PFSK-1 (cell line): ENCODE measurements around the gene AKAP5.

Experiments
- FOXP2 ChIP-seq: optimal IDR thresholded peaks from 2 replicates; pipeline ENCODE3; 2011; ENCODE audit warnings: borderline replicate concordance, control low read depth, inconsistent platforms; ENCODE audit not compliant: insufficient read depth; ENCODE audit errors: extremely low read length, extremely low read depth
- POLR2AphosphoS5 ChIP-seq: IDR thresholded peaks from 2 replicates; pipeline ENCODE4 v1.6.1; 2012; ENCODE audit warnings: low read depth, mild to moderate bottlenecking, control low read depth, low read length, moderate library complexity
- SIN3A ChIP-seq: IDR thresholded peaks from 2 replicates; pipeline ENCODE4 v1.6.1; 2012; ENCODE audit warnings: mild to moderate bottlenecking, low read length, moderate library complexity, borderline replicate concordance; ENCODE audit not compliant: insufficient read depth
- TAF1 ChIP-seq: IDR thresholded peaks from 2 replicates; pipeline ENCODE4 v1.6.1; 2012; ENCODE audit warnings: low read length, control low read depth, borderline replicate concordance; ENCODE audit not compliant: insufficient read depth
- TF ChIP-seq, protein P1 (sequence below), 2 experiments: IDR thresholded peaks; 2 replicates each; pipeline versions ENCODE4 v1.6.1 to v1.8.0; 2011 to 2012; ENCODE audit warnings: low read depth in 2 of 2, low read length in 2 of 2, control low read depth in 1 of 2, inconsistent platforms in 1 of 2, mild to moderate bottlenecking in 1 of 2, moderate library complexity in 1 of 2; ENCODE audit not compliant: insufficient read depth in 1 of 2

AKAP5 gene

DNA sequence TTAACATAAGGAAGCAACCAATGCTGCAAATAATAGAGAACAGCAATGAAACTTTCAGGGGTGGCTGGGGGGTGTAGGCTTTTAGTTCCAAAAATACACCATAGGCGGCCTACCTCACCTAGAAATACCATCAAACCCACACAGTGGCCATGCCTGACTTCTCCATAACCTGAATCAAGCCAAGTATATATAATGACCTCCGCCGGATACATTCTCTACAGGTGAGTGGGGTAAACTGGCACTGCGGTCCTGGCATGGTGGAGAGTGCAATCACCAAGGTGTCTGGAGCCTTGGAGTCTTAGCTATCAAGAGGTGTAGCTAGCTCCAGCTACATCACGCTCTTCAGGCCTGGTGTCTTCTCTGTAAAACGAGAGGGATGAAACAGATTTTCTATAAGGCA lies 37.2 kb downstream of the AKAP5 start:
- no peak for TF ChIP-seq SIN3A
- no peak for TF ChIP-seq POLR2AphosphoS5

DNA sequence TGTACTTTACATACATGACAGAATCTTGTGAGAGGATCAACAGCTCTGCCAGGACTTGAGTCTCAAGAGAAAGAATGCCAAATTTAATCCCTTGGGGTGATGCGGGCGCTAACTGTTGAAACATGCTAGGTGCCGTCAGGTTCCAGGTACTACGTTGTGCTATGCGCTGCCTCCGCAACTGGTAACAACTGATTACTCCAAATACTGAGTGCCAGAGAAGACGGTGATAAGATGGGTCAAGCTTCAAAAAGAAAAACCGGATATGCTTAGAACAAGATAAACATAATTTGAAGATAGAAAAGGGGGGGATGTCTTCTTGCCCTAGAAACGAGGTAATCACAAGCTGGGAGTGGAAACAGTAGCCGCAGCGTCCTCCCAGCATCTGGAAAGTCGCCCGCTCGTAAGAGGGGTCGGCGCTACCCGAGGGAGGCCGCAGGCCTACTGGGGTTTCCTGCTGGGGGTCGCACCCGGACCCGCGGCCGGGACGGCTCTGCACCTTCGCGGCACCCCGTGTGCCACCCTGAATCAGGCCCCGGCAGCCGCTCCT lies 37.7 kb downstream of the AKAP5 start:
- no peak for TF ChIP-seq SIN3A
- TF ChIP-seq TAF1: no peak
- TF ChIP-seq POLR2AphosphoS5: no peak; the same call in 1 of the 2 replicates
- TF ChIP-seq, protein P1, sequence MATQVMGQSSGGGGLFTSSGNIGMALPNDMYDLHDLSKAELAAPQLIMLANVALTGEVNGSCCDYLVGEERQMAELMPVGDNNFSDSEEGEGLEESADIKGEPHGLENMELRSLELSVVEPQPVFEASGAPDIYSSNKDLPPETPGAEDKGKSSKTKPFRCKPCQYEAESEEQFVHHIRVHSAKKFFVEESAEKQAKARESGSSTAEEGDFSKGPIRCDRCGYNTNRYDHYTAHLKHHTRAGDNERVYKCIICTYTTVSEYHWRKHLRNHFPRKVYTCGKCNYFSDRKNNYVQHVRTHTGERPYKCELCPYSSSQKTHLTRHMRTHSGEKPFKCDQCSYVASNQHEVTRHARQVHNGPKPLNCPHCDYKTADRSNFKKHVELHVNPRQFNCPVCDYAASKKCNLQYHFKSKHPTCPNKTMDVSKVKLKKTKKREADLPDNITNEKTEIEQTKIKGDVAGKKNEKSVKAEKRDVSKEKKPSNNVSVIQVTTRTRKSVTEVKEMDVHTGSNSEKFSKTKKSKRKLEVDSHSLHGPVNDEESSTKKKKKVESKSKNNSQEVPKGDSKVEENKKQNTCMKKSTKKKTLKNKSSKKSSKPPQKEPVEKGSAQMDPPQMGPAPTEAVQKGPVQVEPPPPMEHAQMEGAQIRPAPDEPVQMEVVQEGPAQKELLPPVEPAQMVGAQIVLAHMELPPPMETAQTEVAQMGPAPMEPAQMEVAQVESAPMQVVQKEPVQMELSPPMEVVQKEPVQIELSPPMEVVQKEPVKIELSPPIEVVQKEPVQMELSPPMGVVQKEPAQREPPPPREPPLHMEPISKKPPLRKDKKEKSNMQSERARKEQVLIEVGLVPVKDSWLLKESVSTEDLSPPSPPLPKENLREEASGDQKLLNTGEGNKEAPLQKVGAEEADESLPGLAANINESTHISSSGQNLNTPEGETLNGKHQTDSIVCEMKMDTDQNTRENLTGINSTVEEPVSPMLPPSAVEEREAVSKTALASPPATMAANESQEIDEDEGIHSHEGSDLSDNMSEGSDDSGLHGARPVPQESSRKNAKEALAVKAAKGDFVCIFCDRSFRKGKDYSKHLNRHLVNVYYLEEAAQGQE (IDR thresholded peaks at IDR 0.05; ENCODE audit: insufficient read depth in 1 of 2, low read depth in 2 of 2, low read length in 2 of 2): no peak
- no peak for TF ChIP-seq FOXP2

DNA sequence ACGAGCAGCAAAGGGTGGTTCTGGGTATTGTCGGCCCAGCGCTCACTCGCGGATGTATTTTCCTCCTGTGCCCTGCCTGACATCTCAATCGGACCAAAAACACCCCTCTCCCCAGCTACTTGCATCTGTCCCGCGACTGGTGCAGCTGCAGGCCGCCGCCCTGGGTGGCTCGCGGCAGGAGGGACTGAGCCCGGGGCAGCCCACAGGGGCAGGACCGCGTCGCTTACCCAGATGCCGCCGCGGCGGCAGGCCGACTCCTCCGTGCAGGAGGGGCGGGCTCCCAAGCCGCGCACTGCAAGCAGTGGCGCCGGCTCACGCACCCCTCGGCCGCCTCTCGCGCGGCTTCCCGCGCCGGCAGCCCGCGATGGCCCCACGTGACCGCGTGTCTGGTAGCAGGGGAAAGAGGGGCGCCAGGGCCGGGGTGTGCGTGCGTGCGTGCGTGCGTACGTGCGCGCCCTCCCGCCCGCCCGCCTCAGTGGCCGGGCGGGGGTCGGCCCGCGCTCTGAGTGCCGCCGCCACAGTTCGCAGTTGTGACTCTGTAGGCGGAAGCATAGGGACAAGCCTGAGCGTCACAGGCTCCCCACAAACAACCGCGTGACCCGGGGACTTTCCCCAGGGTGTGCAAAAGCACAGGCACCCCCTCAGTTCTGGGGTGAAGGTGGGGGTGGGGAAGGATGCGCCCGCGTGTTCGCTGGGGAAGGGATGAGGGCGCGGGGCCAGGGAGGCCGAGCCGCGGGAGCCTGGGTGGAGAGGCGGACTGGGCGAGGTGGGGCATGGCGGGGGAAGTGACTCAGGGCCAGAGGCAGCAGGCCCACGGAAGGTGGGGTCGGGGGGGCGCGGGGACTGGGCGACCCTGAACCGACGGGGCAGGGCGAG lies 38.4 kb downstream of the AKAP5 start, which contains the start of gene ZBTB25:
TSS of gene ZBTB25 (minus strand) at position 405 of the 876 bp plus-strand sequence. CDS start 13,305 bp downstream, outside the sequence.
- TF ChIP-seq POLR2AphosphoS5: peak; percentile 17
- TF ChIP-seq FOXP2: peak; percentile 13
- no peak for TF ChIP-seq TAF1
- TF ChIP-seq, protein P1 (IDR thresholded peaks at IDR 0.05; ENCODE audit: insufficient read depth in 1 of 2, low read depth in 2 of 2, low read length in 2 of 2): no peak

DNA sequence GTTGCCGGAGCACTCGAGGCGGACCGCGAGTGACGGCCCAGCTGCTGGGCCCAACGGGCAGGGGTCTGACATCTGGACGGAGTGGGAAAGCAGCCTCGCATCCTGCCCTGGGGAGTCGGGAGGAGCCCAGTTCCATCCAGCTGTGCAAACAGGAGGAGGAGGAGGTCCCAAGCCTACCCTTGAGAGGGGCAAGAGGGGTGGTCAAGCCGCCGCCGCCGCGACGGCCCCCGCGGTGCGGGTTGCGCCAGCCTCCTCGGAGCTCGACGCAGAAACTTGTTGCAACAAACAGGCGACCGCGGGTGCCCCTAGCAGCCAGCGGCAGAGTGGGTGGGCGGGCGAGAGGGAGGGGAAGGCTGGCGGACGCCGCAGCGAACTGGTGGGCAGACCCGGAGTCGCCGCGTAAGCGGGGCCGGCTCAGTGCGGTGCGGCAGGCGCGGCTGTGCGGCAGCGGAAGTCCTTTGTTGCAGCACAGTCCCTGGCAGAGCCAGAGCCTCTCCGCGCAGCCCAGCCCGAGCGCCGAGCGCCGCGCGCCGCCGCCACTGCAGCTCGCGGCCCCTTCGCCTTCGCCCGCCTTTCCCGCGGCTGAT lies 39.1 kb downstream of the AKAP5 start, which contains the start of gene ZBTB1:
TSS of gene ZBTB1 (plus strand) at position 461 of the 587 bp plus-strand sequence. CDS start 16,735 bp downstream, outside the sequence.
- no peak for TF ChIP-seq SIN3A
- no peak for TF ChIP-seq TAF1
- TF ChIP-seq, protein P1 (IDR thresholded peaks at IDR 0.05; ENCODE audit: insufficient read depth in 1 of 2, low read depth in 2 of 2, low read length in 2 of 2): 0 out of 4 replicates have a peak, but pooled peaks of 1 of the 2 experiments have one; percentile 4
- TF ChIP-seq FOXP2: peak; percentile 33
- TF ChIP-seq POLR2AphosphoS5: peak; percentile 59

DNA sequence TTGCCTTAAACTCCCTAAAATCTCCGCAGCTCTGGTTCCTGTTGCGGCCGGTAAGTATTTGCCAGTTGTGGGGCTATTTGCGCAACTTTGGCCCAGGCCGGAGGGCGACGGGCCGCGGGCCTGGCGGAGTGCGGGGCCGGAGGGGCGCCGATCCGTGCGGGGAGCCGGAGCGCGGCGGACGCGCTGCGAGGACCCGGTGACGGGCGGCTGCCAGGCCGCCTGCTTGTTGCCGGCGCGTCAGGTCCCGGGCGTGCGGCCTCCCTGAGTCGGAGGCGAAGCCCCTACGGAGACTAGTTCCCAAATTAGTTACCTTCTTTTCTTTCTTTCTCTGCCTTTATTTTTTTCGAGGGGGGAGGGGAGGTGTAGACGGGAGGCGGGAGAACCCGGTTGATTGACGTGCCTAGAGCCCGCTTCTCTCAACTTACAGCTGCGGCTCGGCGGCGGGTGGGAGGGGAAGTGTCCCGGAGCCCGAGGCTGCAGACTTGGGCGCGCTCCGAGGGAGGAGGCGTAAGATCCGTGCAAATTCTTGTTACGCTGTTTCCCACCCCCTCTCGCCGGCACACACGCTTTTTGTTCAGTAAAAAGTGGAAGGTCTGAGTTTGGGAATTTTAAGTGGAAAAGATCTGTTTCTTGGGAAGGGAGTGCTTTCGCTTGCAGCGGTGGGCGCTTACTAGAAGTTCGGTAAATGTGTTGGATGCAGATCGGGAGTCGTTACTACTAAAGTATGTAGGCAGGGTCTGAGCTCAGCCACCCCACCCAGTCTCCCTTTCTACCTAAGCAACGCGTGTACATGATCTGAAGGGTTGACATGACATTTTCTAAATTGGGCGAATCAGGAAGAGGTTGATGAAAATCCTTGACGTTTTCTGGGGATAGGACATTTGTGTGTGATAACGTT lies 39.8 kb downstream of the AKAP5 start:
- TF ChIP-seq SIN3A: peak; percentile 34; the same call in 1 of the 2 replicates
- no peak for TF ChIP-seq TAF1
- TF ChIP-seq POLR2AphosphoS5: 0 out of 2 replicates have a peak, but pooled peaks have one; percentile 32
